ENCODE measurements around the gene HRC. TPM values are rescaled to one million over a fixed set of nuclear protein-coding genes. Genes with fewer than 3 reads are reported as not detected.

The HRC gene
- total and polyA plus RNA-seq, 8 donors: 0.44 to 8.1 (median 0.83) TPM; not detected in 3

DNA sequence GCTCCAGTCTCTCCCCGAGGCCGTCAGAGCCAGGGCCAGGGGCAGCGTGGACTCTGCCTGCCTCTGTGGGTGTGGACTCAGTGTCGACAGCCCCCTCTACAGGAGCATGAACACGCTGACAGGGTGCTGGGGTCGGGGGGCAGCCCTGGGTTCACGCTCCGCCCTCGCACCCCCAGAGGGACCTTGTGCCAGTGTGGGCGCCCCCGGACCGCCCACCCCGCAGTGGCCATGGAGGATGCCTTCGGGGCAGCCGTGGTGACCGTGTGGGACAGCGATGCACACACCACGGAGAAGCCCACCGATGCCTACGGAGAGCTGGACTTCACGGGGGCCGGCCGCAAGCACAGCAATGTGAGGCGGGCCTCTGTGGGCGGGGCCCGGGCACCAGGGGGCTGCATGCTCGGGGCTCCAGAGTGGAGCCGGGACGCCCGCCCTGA lies 10.7 kb upstream of the HRC start:
- Histone ChIP-seq H3K36me3 (peaks cover 5 to 42% (median 35%) of the 10 kb centered on the region in 4 donors), H3K27ac (peak overlapping the region; percentile 78 to 87 (median 83)), H3K9me3 (no peaks in the 10 kb centered on the region), H3K27me3 (no peaks in the 10 kb centered on the region), H3K4me3 (peak overlapping the region; percentile 3 to 24 (median 19)), H3K4me1 (peaks cover 18 to 49% (median 29%) of the 10 kb centered on the region in 4 donors)
- WGBS, 5 donors: 34 to 68% (median 36%) methylated on average over 8 to 30 of the region's 30 CpGs
- TF ChIP-seq, protein P1, sequence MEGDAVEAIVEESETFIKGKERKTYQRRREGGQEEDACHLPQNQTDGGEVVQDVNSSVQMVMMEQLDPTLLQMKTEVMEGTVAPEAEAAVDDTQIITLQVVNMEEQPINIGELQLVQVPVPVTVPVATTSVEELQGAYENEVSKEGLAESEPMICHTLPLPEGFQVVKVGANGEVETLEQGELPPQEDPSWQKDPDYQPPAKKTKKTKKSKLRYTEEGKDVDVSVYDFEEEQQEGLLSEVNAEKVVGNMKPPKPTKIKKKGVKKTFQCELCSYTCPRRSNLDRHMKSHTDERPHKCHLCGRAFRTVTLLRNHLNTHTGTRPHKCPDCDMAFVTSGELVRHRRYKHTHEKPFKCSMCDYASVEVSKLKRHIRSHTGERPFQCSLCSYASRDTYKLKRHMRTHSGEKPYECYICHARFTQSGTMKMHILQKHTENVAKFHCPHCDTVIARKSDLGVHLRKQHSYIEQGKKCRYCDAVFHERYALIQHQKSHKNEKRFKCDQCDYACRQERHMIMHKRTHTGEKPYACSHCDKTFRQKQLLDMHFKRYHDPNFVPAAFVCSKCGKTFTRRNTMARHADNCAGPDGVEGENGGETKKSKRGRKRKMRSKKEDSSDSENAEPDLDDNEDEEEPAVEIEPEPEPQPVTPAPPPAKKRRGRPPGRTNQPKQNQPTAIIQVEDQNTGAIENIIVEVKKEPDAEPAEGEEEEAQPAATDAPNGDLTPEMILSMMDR (IDR thresholded peaks at IDR 0.05): no peak
- TF ChIP-seq POLR2A (IDR thresholded peaks at IDR 0.05): no peak
- TF ChIP-seq EP300 (IDR thresholded peaks at IDR 0.05): no peak
- no peak for TF ChIP-seq POLR2AphosphoS5 (IDR thresholded peaks at IDR 0.05)
- intact Hi-C loops (cut with DNase I; ENCODE audit: low total_unique reads): no loop called here
- DNase-seq: peak in 1 of 2 donors; percentile 40

DNA sequence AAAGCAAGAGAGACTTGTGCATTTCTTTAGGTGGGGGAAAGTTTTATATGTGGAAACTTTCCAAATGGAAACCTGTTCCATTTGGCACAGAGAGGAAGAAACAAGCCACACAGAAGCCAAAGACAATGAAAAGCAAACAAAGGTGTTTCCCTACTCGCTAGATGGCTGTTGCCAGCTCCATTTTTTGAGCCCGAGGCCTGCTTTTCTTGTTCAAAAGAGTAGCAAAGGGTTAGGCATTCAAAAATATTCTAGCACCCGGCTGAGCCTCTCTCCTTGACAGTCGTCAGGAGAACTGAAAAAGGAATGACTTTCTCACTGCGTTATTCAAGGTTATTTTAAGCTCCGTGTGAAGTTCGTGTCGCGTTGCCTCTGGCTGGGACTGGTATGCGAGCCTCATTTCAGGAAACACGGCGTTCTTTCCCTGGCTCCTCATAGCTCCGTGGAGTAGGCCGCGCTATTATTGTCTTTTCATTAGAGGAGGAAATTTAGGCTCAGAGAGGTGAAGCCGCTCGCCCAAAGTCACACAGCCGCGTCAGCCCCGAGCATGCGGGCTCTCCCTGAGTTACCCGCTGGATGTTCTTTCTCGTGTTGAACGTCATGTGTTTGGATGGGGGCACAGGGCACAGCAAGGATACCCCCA lies 10.0 kb upstream of the HRC start:
- DNase-seq: peak; percentile 66 to 68
- intact Hi-C loops (cut with DNase I; ENCODE audit: low total_unique reads): no loop called here
- TF ChIP-seq EP300 (IDR thresholded peaks at IDR 0.05) (no peak), POLR2AphosphoS5 (IDR thresholded peaks at IDR 0.05) (peak in 2 of 3 donors; percentile 26 to 57), POLR2A (IDR thresholded peaks at IDR 0.05) (no peak)
- TF ChIP-seq, protein P1 (IDR thresholded peaks at IDR 0.05): no peak
- Histone ChIP-seq H3K9me3 (no peaks in the 10 kb centered on the region), H3K27me3 (no peaks in the 10 kb centered on the region), H3K36me3 (peaks cover 0 to 38% (median 30%) of the 10 kb centered on the region in 4 donors), H3K4me3 (peak overlapping the region in 3 of 4 donors; percentile 3 to 24 (median 23)), H3K27ac (peak overlapping the region; percentile 78 to 87 (median 83)), H3K4me1 (peaks cover 18 to 54% (median 30%) of the 10 kb centered on the region in 4 donors)
- 23 to 46% (median 33%) methylated on average over 24 of the region's 24 CpGs for WGBS, 5 donors

DNA sequence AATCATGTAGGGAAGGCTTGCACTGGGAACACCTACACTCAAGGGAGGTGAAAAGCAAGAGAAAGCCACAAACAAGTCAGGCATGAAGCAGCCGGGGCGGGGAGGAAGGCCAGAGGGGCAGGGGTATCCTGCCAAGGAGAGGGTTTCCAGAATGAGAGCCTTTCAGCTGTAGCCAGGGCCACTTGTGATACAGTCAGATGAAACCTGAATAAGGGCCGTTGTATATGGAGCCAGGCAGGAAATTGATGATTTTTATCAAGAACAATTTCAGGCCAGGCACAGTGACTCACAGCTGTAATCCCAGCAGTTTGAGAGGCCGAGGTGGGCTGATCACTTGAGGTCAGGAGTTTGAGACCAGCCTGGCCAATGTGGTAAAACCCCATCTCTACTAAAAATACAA lies 6.8 kb upstream of the HRC start:
- no peak for DNase-seq
- intact Hi-C loops (cut with DNase I; ENCODE audit: low total_unique reads): no loop called here
- no peak for TF ChIP-seq POLR2AphosphoS5 (IDR thresholded peaks at IDR 0.05)
- TF ChIP-seq EP300 (IDR thresholded peaks at IDR 0.05): no peak
- TF ChIP-seq POLR2A (IDR thresholded peaks at IDR 0.05): no peak
- TF ChIP-seq, protein P1 (IDR thresholded peaks at IDR 0.05): no peak
- Histone ChIP-seq H3K4me3 (no peak overlapping the region), H3K27me3 (peaks cover 0 to 12% (median 0%) of the 10 kb centered on the region in 3 donors), H3K9me3 (no peaks in the 10 kb centered on the region), H3K4me1 (peaks cover 25 to 73% (median 56%) of the 10 kb centered on the region in 4 donors), H3K27ac (peak overlapping the region in 2 of 5 donors; percentile 35 to 39), H3K36me3 (peaks cover 0 to 11% (median 5%) of the 10 kb centered on the region in 4 donors)
- WGBS, 5 donors: 27 to 42% (median 36%) methylated on average over 4 of the region's 4 CpGs

DNA sequence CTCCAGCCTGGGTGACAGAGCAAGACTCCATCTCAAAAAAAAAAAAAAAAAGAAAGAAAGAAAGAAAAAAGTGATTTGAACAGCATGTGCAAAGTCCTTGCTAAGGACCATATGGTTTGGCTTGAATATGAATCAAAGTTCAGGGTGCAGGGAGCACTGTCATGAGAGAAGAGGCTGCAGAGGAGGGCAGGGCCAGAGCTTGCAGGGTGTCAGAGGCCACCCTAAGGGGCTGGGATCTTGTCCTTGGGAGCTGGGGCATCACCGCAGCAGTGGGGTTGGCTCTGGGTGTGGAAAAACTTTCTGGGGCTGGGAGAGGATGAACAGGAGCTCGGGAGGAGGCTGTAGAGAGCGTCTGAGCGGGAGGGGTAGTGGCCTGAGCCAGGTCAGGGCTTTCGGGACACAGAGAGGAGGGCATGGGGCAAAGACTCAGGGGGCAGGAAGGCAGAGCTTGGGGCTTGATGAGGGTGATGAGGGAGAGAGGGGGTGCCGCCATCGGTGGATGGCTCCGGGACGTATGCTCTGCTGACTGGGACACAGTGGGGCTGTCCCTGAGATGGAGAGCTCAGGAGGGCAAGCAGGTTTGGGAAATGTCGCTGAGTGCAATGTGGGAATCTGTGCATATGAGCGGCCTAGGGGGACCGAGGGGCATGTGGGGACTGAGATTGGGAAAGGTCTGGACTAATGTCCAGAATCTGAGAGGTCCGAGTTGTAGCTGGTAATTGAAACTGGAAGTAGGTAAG lies 5.4 kb upstream of the HRC start:
- peaks cover 0 to 11% (median 5%) of the 10 kb centered on the region in 4 donors for H3K36me3 ChIP-seq
- H3K27me3 ChIP-seq: peaks cover 0 to 12% (median 0%) of the 10 kb centered on the region in 3 donors
- DNase-seq: no peak
- intact Hi-C loops (cut with DNase I; ENCODE audit: low total_unique reads): no loop called here
- no peak overlapping the region for H3K27ac ChIP-seq
- TF ChIP-seq EP300 (IDR thresholded peaks at IDR 0.05) (no peak), POLR2A (IDR thresholded peaks at IDR 0.05) (no peak)
- peaks cover 20 to 68% (median 50%) of the 10 kb centered on the region in 4 donors for H3K4me1 ChIP-seq
- WGBS, 5 donors: 83 to 91% (median 89%) methylated on average over 13 of the region's 13 CpGs
- H3K9me3 ChIP-seq: no peaks in the 10 kb centered on the region
- no peak overlapping the region for H3K4me3 ChIP-seq

All from stomach (tissue), 9 donors.